Left lobe of liver (tissue), 2 donors: ENCODE data around the gene KCTD19. TPM values are rescaled to one million over a fixed set of nuclear protein-coding genes. Genes with fewer than 3 reads are reported as not detected.

ENCODE experiments used
- ATAC-seq: fragments of 200-7000 bp; cut with Tn5 transposase; one replicate; pipeline ENCODE4 v1.9.1; 2020; ENCODE audit warnings: mild to moderate bottlenecking, moderate library complexity
- DNase-seq: peaks from one replicate; pipeline ENCODE4 v3.0.0-alpha.2; 2020; ENCODE audit warnings: low spot score
- total RNA-seq: library from RNA; stranded (reverse); gene quantifications from one replicate; pipeline ENCODE4 v1.2.1, GENCODE V29; 2021
- donor health status: DM: no; HTN: no; CAD: no; lungs with moderate emphysema.
- donor health status: DM: no; HTN: yes; CAD: no.

The KCTD19 gene
- total RNA-seq, 1 donor from 2014 or later: not detected

DNA sequence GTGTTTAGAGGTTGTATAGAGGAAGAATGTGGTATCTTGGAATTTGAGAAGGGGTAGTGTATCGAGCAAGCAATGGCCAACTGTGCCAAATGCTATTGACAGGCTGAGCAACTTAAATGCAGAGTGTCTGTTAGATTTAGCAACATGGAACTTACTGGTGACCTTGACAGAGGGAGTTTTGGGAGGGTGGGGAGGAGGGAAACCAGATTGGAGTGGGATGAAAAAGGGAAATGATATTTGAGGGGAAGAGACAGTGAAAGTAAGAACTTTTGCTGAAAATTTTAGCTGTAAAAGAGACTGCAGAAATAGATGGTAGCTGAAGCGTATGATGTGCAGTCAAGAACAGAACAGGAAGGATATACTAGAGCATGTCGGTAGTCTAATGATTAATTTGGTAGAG lies 1.2 kb upstream of the KCTD19 start:
- no peak for ATAC-seq

GRCh38 chr16:67326115-67326471 lies 448 bp downstream of the KCTD19 start:
- no peak for ATAC-seq
- no peak for DNase-seq

More for the DNA sequence above, 1.2 kb upstream of the KCTD19 start:
- no peak for DNase-seq

DNA sequence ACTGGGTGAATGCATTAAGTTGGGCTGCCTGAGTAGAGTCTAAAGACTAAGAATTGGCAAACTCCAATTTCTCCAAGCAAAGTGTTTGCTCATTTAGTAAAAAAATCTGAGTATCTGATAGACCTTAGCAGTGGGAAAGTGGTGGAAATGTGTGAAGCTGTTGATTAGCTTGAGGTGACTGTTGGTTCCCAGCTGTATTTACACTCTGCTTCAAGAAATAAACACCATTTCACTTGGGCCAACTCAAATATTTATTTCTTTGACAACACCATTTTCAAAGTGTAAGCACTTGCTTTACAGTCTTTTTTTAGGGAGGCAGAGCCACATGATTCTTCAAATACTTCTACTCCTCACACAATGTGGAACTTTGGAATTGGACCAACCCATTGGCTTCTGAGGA lies 8.7 kb downstream of the KCTD19 start:
- no peak for ATAC-seq
- DNase-seq: no peak

GRCh38 chr16:67312719-67313118 lies 13.8 kb downstream of the KCTD19 start:
- ATAC-seq: no peak
- no peak for DNase-seq

DNA sequence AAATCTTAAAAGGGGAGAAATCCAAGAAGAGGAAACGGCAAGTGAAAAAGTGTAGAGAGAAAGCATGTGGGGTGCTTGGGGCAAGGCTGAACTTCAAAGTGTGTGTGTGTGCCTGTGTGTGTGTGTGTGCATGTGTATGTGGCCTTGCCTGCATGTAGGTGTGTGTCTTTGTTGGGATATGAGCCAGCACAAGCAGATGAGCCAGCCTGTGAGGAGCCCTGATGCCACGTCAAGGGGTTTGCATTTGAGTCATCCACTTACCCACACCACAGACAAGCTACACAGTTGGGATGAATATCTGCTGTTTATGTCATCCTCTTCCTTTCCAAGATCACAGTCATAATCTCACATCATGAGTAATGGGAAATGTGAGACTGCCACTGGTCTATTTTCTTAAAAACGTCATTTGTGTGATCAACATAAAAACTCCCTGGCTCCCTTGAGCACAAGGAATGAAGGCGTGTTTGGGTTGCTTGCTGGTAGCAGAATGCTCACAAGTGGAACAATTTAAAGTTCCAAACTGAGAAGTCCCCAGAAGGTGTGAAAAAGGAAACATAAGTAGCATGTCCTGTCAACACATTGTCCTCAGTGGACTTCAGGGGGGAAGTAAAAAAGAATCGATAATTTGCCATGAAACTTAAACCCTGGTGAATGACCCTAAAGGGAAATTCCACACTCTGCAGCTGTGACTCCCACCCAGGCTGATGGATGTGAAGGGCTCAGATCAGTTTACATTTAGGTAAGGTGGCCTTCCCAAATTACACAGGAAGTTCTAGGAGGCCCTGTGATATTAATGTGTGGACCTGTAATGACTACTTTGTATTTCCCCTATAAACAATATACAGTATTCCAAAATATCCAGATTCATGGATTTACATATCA lies 14.7 kb downstream of the KCTD19 start:
- DNase-seq: no peak
- ATAC-seq: no peak

DNA sequence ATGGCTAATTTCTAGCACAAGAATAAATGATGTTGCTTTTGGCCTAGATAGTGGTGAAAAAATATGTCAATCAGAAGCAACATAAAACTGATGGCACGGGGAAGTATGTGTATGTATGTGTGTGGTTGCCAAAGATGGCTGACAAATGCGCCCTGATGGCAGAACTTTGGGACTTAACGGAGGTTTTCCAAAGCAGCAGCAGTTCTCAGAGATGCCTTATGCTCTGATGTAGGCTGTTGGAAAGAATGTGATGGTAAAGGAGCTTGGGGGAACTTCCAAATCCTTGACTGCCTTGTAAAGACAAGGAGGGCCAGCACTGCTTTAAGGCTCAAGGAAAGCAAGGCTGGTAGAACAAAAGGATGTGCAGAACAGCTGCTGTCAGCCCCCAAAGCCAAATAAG lies 16.0 kb downstream of the KCTD19 start:
- DNase-seq: no peak
- no peak for ATAC-seq

DNA sequence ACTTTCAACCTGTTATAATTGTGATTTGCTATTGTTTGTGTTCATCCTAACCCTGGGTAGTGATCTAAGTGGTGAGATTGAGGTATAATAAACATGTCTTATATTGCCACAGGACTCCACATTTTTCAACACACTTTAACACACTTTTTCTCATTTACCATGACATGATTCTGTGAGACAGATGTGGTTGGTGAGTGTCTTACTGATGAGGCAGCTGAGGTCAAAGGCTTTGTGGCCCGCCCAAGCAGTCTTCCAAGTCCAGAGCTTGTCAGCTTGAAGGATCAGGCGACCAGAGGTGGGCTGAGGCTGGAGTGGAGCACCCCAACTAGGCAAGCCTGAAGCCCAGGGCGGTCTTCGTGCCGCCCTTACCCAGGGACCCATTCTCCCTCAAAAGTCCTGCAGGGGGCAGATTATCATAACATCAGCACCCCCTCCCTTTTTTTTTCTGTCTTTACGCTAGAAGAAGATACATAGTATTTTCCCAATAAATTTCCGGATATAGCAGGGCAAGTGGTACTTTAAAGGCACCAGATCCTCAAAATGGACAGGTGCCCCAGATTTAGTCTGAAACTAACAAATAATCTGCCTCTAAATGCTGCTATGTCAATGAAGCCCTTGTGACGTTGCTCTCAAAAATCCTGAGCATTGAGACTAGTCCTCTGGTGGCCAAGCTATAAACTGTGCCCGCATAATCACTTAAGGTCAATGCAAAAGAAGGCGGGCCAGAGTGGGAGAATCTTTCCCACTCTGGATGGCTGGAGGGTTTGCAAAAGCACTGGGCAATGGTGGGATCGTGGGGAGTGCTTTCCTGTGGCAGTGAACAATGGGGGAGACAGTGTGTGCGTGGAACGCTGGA lies 21.1 kb downstream of the KCTD19 start:
- ATAC-seq (no peak), DNase-seq (no peak)

DNA sequence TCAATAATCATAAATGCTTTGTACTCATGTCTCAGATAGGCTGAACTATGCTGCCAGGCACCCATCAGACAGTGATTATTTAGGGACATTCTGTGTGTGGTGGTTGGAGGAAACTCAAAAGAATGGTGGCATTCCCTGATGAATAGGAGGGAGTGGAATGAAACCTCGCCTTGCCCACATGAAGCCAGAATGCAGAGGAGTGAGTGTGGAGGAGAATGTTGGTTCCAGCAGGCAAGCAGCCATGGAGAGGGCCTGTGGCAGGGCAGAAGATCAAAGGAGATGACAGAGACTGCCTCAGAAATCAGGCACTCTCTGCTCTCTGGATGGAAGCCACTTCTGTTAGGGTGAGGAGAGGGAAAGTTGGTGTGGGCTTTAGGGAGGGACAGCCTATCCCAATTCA lies 22.5 kb downstream of the KCTD19 start:
- ATAC-seq (no peak), DNase-seq (no peak)

DNA sequence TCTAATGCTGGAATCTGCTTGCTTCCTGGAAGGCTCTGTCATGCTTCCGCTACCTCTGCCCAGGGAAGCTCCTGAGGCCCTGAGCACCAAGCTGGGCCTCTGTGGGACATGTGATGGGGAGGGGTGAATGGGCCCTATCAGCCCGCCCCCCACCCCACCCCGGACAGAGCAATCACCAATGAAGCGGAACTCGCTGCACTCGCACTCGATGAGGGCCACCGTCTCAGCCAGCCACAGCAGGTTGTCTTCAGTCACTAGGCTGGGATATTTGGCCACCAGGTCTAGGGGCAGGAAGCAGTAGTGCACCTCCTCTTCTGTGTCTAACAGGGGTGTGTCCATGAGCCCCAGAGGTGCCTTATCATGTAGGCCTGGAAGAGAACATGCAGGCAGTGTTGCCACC lies 23.6 kb downstream of the KCTD19 start:
- no peak for DNase-seq
- ATAC-seq: no peak

DNA sequence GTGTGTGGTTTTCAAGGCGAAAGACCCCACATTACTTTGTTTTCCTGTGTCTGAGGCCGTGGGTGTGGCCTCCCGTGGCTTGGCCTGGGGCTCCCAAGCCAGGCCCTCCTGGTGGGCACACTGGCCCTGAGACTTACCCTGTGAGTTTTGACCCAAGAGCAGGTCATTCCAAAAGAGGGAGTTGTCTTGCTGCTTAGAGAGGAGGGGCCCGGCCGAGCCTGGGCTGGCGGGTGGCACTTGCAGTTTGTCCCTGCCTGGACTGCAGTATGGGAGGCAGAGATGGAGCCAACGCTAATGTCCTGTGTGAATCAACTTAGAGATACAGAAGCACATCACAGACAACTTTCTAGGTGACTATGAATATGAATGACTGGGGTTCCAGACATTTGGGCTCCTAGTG lies 24.5 kb downstream of the KCTD19 start:
- ATAC-seq (no peak), DNase-seq (no peak)

DNA sequence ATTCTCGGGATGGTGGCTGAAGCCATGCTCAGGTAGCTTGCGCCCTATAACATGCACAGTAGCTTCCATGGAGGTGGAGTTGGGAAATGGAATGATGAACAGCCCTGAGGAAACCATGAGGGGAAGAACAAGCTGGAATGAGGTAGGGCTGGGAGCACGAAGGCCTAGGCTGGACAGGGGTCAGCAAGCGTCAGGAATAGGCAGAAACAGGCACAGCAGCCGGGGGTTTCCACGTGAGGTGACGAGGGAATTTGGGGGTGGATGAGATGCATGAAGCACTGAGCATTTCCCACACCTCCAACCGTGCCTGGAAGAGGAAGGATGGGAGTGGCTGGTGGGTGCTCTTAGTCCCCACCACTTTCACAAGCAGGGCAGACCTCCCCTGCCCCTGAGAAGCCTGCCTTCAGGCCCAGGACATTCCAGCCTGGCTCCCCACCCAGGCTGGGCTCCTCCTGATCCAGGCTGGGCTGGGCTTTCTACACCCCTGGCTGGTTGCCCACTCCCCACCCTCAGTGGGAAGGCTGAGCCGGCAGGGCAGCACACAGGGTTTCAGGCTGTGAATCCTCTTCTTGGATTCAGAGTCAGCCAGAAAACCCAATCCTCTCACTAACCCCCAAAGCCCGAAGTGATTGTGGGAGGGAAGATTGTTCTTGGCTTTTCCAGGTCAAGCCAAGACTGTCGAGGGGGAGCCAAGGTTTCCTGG lies 25.3 kb downstream of the KCTD19 start:
- no peak for DNase-seq
- ATAC-seq: no peak

- DNase-seq (no peak), ATAC-seq (no peak)
Observed at GRCh38 chr16:67299269-67299668, 27.3 kb downstream of the KCTD19 start.

DNA sequence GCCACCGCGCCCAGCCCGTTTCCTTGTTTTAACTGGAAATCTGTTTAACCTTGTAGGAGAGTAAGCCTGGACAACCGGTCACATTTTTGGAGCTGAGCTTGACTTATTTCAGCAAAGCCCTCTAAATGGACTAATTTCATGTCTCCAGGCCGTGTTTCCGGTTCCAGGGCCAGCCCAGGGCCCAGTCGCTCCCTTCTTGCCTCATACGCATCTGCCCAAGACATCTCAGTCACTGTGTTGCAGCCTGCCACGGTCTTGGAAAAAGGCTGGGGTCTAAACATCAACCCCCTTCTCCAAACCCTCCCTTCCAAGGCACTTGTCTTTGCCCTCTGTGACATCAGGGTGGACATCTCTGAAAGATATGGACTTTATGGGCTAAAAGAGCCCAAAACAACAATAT lies 28.3 kb downstream of the KCTD19 start:
- no peak for ATAC-seq
- DNase-seq: no peak

DNA sequence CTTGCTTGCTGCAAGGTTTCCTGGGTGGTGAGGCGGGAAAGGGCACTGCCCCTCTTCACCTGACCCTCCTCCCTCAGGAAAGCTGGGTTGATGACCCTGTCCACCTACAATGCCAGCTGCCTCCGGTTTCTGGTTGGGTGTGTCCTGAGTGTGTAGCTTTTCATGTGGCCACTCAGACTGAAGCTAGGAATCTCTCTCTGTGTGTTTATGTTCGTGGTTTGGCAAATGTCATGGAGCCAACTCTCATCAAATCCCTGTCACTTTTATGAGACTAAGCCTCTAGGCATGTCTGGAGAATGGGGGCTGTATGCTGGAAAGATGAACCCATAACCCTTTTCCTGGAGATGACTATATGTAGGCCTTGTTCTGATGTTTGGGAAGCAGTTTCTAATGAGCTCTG lies 30.1 kb downstream of the KCTD19 start:
- DNase-seq (no peak), ATAC-seq (no peak)

DNA sequence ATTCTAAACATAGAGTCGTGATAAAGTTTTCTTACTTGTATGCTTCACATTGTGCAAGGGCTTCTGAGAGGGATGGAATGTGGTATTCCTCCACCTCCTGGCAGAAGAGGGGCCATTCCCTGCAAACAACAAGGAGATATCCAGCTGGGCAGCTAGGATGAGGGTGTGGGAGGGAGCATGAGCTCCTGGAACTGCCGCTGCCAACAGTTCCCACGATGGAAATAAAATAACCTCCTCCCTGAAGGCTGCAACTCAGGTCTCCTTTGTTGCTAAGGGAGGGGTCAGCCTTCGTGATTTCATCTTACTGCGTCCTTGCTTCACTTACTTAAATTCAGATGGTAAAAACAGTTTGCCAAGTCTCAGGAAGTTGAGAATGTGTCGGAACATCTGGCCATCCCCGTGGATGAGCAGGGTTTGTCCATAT lies 31.6 kb downstream of the KCTD19 start:
- DNase-seq (no peak), ATAC-seq (no peak)

- ATAC-seq: no peak
- no peak for DNase-seq
Observed at GRCh38 chr16:67294171-67294757, 32.3 kb downstream of the KCTD19 start.

DNA sequence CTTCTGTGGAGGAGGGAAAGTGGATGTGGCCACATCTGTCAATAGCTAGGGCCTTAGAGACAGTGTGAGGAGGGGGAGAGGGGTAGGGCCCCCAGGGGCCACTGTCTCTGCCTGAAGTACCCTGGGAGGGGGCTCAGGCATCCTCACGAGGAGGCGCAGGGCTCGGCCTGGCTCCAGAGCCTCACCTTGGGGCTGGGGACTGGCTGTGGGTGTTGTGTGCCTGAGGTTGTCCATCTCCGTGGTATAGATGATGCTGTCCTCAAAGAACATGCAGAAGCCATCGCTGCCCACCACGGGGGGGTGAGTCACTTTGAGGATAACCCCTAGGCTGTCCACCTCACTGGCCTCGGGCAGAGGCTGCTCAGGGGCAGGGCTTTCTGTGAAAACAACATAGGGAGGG lies 35.1 kb downstream of the KCTD19 start:
- ATAC-seq: no peak
- DNase-seq: no peak

GRCh38 chr16:67287960-67288359 lies 38.6 kb downstream of the KCTD19 start:
- ATAC-seq (no peak), DNase-seq (no peak)

GRCh38 chr16:67286441-67287235 lies 39.9 kb downstream of the KCTD19 start:
- DNase-seq (no peak), ATAC-seq (no peak)
